RWPE1 (cell line): ENCODE data around the gene AOC3.
"Not testable (repeated sequence)": the region's sequence is repeated elsewhere in the genome, so short reads cannot be mapped to it uniquely, and the experiment has no call there.

Source experiments
- CTCF ChIA-PET: fragments of 350-600 bp; sonication (Branson Sonifier 250); formaldehyde crosslinking; extraction: SDS; loops from one replicate; lab custom pipeline; 2021; lab: Yijun Ruan, JAX
- POLR2A ChIA-PET: fragments of 400-600 bp; formaldehyde crosslinking; extraction: SDS; loops from one replicate; lab custom pipeline; 2020; ENCODE audit warnings: antibody characterized with exemption; ENCODE audit not compliant: low non-redundant PET; lab: Yijun Ruan, JAX
- DNase-seq: peaks from one replicate; pipeline ENCODE4 v3.0.0; 2012; ENCODE audit warnings: low spot score
- H3K27ac ChIP-seq: fragments of 450-650 bp; 2 replicates; pipeline ENCODE4 v1.5.1; 2017
- TF ChIP-seq, protein P1 (sequence below): fragments of 450-650 bp; conservative IDR thresholded peaks from 2 replicates; pipeline ENCODE4 v1.5.1; 2017; ENCODE audit warnings: low read depth, mild to moderate bottlenecking

Gene AOC3

DNA sequence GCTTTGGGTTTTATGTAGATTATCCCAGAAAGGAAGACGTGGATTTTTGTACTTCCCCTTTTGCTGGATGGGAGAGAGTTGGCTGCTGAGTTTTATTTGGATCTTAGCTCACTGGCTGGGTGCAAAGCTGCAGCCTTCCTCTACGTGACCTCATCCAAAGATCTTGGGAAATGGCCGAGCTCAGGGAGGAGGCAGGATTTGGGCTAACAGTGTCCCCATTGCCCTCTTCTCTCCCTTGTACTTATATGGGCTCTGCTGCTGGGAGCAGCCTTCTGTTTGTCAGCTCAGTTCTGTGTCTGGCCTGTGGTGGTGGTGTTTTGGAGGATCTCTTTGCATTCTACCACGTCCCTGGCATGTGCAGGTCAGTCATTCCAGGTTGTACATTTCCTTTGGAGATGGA lies 2.0 kb downstream of the AOC3 start:
- TF ChIP-seq, protein P1, sequence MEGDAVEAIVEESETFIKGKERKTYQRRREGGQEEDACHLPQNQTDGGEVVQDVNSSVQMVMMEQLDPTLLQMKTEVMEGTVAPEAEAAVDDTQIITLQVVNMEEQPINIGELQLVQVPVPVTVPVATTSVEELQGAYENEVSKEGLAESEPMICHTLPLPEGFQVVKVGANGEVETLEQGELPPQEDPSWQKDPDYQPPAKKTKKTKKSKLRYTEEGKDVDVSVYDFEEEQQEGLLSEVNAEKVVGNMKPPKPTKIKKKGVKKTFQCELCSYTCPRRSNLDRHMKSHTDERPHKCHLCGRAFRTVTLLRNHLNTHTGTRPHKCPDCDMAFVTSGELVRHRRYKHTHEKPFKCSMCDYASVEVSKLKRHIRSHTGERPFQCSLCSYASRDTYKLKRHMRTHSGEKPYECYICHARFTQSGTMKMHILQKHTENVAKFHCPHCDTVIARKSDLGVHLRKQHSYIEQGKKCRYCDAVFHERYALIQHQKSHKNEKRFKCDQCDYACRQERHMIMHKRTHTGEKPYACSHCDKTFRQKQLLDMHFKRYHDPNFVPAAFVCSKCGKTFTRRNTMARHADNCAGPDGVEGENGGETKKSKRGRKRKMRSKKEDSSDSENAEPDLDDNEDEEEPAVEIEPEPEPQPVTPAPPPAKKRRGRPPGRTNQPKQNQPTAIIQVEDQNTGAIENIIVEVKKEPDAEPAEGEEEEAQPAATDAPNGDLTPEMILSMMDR, result no peak
- CTCF ChIA-PET, result no interaction called here
- POLR2A ChIA-PET, result no interaction called here
- no peak overlapping the region for H3K27ac ChIP-seq
- no peak for DNase-seq

DNA sequence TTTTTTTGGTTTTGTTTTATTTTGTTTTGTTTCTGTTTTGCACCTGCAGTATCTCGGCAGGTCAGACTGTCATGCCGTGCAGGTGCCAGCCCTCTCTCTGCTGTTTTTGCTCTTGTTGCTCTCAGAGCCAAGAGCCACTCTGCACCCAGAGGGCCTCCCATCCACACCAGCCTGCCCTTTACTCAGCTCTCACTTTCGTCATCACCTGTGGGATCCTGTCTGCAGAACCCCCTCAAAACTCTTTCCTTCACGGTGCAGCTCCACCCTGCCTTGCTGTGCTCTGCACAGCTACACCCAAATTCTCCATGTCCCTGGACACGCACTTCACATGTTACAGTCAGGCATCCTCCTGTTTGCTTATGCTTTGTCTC lies 2.6 kb downstream of the AOC3 start:
- TF ChIP-seq, protein P1, result no peak
- no peak overlapping the region for H3K27ac ChIP-seq
- no peak for DNase-seq
- ChIA-PET POLR2A (interaction anchor here (0.5 kb wide), 1 partner anchor 116 kb away, joined by 4 read pairs; no protein-coding TSS in a partner anchor), CTCF (no interaction called here)

DNA sequence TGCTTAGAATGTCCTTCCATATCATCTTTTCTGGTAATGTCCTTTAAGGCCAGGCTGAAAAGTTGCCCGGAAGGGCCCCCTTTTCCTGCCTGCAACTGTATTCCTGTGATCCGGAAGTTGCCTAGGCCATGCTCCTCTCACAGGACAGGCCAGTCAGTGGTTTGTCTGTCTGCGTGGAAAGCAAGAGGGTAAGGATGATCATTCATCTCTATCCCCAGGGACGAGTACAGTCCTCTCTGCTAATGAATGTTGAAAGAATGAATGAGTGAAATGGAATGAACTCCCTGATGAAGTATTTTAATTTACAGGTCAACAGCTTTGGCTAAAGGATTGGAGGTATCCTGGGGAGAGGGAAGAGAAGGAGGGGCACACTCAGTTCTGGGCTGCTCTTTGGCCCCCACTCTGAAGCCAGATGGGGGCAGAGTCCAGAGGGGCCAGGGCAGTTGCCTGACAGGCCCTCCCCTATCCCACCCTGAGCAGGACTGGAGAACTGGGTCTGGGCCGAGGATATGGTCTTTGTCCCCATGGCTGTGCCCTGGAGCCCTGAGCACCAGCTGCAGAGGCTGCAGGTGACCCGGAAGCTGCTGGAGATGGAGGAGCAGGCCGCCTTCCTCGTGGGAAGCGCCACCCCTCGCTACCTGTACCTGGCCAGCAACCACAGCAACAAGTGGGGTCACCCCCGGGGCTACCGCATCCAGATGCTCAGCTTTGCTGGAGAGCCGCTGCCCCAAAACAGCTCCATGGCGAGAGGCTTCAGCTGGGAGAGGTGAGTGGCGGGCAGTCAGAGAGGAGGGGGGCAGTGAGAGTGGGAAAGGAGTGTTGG lies 3.2 kb downstream of the AOC3 start:
- no peak for DNase-seq
- TF ChIP-seq, protein P1, result no peak
- CTCF ChIA-PET, result no interaction called here
- H3K27ac ChIP-seq, result no peak overlapping the region
- POLR2A ChIA-PET, result interaction anchor here (0.5 to 0.6 kb wide), 2 partner anchors 15 to 117 kb away, joined by 3 to 4 read pairs; no protein-coding TSS in a partner anchor

DNA sequence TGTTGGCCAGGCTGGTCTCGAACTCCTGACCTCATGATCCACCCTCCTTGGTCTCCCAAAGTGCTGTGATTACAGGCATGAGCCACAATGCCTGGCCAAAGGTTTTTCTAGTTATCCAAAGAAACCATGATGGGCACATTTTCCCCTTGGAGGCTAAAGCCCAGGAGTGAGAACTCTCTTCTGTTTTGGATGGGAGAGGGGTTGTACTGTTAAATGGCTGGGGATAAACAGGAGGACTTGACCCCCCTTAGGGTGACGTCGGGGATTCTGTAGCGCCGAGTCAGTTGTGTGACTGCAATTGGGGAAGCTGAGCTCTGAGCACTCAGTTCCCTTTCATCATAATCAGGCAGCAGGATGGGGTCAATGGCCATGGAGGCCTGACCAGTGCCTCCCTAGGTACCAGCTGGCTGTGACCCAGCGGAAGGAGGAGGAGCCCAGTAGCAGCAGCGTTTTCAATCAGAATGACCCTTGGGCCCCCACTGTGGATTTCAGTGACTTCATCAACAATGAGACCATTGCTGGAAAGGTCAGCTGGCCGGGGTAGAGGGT lies 4.1 kb downstream of the AOC3 start:
- POLR2A ChIA-PET, result no interaction called here
- TF ChIP-seq, protein P1, result no peak
- CTCF ChIA-PET, result no interaction called here
- DNase-seq, result no peak
- H3K27ac ChIP-seq, result no peak overlapping the region

DNA sequence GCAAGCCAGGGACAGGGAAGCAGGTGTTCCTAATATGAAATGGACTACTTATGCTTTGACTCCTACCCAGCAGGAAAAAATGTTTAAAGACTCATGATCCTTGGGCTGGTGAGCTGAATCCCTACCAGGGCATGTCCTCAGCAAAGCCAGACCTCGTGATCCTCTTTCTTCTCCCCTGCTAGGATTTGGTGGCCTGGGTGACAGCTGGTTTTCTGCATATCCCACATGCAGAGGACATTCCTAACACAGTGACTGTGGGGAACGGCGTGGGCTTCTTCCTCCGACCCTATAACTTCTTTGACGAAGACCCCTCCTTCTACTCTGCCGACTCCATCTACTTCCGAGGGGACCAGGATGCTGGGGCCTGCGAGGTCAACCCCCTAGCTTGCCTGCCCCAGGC lies 5.1 kb downstream of the AOC3 start:
- CTCF ChIA-PET, result not testable (repeated sequence)

DNA sequence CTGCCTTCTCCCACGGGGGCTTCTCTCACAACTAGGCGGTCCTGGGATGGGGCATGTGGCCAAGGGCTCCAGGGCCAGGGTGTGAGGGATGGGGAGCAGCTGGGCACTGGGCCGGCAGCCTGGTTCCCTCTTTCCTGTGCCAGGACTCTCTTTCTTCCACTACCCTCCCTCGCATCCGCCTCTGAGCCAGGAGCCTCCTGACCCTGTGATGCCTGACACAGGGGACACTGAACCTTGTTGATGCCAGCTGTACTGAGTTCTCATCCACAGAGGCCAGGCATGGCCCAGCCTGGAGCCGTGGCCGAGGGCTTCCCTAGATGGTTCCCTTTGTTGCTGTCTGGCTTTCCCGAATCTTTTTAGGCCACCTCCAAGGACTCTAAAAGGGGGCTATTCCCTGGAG lies 5.5 kb downstream of the AOC3 start:
- POLR2A ChIA-PET, result not testable (repeated sequence)

More for the DNA sequence above, 5.1 kb downstream of the AOC3 start:
- DNase-seq, POLR2A ChIA-PET, H3K27ac ChIP-seq: not testable (repeated sequence)

DNA sequence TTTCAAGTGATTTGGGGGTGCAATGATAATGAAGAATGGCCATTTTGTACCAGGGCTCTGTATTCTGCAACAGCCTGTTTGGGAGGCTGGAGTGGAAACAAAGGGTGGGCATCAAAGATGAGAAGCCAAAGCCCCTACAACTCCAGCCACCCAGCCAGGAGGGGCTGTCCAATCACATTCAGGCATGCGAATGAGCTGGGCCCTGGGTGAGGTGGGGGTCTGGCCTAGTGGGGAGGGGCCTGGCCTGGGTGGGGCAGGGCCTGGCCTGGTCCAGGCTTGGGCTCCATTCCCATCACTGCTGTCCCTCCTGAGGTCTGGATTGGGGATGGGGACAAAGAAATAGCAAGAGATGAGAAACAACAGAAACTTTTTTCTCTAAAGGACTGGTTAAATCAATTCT lies 6.4 kb downstream of the AOC3 start:
- ChIA-PET POLR2A (no interaction called here), CTCF (no interaction called here)
- no peak overlapping the region for H3K27ac ChIP-seq
- TF ChIP-seq, protein P1, result no peak
- DNase-seq, result no peak

More for the DNA sequence above, 5.5 kb downstream of the AOC3 start:
- CTCF ChIA-PET, H3K27ac ChIP-seq, DNase-seq: not testable (repeated sequence)
